SU-DHL-6 (cell line): ENCODE data around the gene CFAP74.

Experiments
- H2AFZ ChIP-seq: fragments of 200-600 bp; sonication (generic); 2 replicates; pipeline ENCODE4 v1.6.1; 2014; ENCODE audit warnings: low read depth, mild to moderate bottlenecking, moderate library complexity, mixed read lengths, antibody characterized with exemption, low read length; ENCODE audit not compliant: severe bottlenecking
- H3F3A ChIP-seq: fragments of 200-600 bp; shearing (Covaris generic); 2 replicates; pipeline ENCODE4 v1.6.0; 2016; ENCODE audit warnings: antibody characterized with exemption, mild to moderate bottlenecking; ENCODE audit not compliant: insufficient read depth
- H3K27ac ChIP-seq: fragments of 200-600 bp; sonication (generic); 2 replicates; pipeline ENCODE4 v1.5.1; 2016; ENCODE audit warnings: low read depth, mild to moderate bottlenecking, low read length, moderate library complexity, mixed read lengths
- H3K27me3 ChIP-seq: fragments of 200-600 bp; sonication (generic), shearing (Covaris generic); 2 replicates; pipeline ENCODE4 v1.6.0; 2014; ENCODE audit warnings: mild to moderate bottlenecking, low read length
- H3K36me3 ChIP-seq: fragments of 200-600 bp; sonication (generic); 2 replicates; pipeline ENCODE4 v1.6.1; 2014; ENCODE audit warnings: mild to moderate bottlenecking, low read length, mixed read lengths
- H3K4me2 ChIP-seq: fragments of 300-600, 200-600 bp; shearing (Covaris generic), sonication (generic); 2 replicates; pipeline ENCODE4 v1.6.0; 2014; ENCODE audit warnings: low read length, low read depth, mild to moderate bottlenecking; ENCODE audit not compliant: poor library complexity, severe bottlenecking
- H3K4me3 ChIP-seq: fragments of 200-600 bp; sonication (generic); 2 replicates; pipeline ENCODE4 v1.5.1; 2014; ENCODE audit warnings: antibody characterized with exemption, low read length, mild to moderate bottlenecking, mixed read lengths; ENCODE audit not compliant: insufficient read depth, poor library complexity, severe bottlenecking
- H3K79me2 ChIP-seq: fragments of 200-600 bp; sonication (generic); 2 replicates; pipeline ENCODE4 v1.6.1; 2014; ENCODE audit warnings: mild to moderate bottlenecking, low read length, moderate library complexity; ENCODE audit not compliant: insufficient read depth
- H3K9ac ChIP-seq: fragments of 200-600 bp; sonication (generic); 2 replicates; pipeline ENCODE4 v1.7.0; 2014; ENCODE audit warnings: mild to moderate bottlenecking, low read length
- H3K9me2 ChIP-seq: fragments of 200-600 bp; sonication (generic); replicated peaks from 2 replicates; pipeline ENCODE4 v1.6.1; 2014; ENCODE audit warnings: low read length; ENCODE audit not compliant: insufficient read depth
- H3K9me3 ChIP-seq: fragments of 200-600 bp; sonication (generic); 2 replicates; pipeline ENCODE4 v1.6.1; 2014; ENCODE audit warnings: low read length, mixed read lengths; ENCODE audit not compliant: insufficient read depth
- H4K20me1 ChIP-seq: fragments of 200-600 bp; sonication (generic); 2 replicates; pipeline ENCODE4 v1.6.1; 2014; ENCODE audit warnings: low read depth, mild to moderate bottlenecking, antibody characterized with exemption, low read length, moderate library complexity, mixed read lengths
- CTCF ChIP-seq: fragments of 200-600 bp; sonication (generic); IDR thresholded peaks from one replicate; pipeline ENCODE4 v1.5.1; 2017; ENCODE audit warnings: antibody characterized with exemption, mild to moderate bottlenecking, low read length, moderate library complexity; ENCODE audit not compliant: insufficient read depth, poor library complexity, severe bottlenecking
- EZH2phosphoT487 ChIP-seq: fragments of 200-600 bp; sonication (generic), shearing (Covaris generic); conservative IDR thresholded peaks from 2 replicates; pipeline ENCODE4 v1.6.1; 2018; ENCODE audit warnings: mild to moderate bottlenecking, antibody characterized with exemption, low read length, moderate library complexity, mixed read lengths

The CFAP74 gene

GRCh38 chr1:1976031-1976430 lies 27.6 kb downstream of the CFAP74 start:
- H3K27me3 ChIP-seq = no peaks in the 10 kb centered on the region
- H3K4me3 ChIP-seq = no peak overlapping the region
- H3K9ac ChIP-seq = no peak overlapping the region
- no peaks in the 10 kb centered on the region for H3F3A ChIP-seq
- no peaks in the 10 kb centered on the region for H3K36me3 ChIP-seq
- no peak overlapping the region for H3K27ac ChIP-seq
- no peaks in the 10 kb centered on the region for H3K9me3 ChIP-seq
- no peaks in the 10 kb centered on the region for H4K20me1 ChIP-seq
- no peak for TF ChIP-seq CTCF
- TF ChIP-seq EZH2phosphoT487 = no peak
- H3K79me2 ChIP-seq = no peaks in the 10 kb centered on the region
- H3K4me2 ChIP-seq = no peak overlapping the region
- H2AFZ ChIP-seq = no peak overlapping the region
- H3K9me2 ChIP-seq = no peaks in the 10 kb centered on the region

- H4K20me1 ChIP-seq = no peaks in the 10 kb centered on the region
- TF ChIP-seq EZH2phosphoT487 = no peak
- no peak for TF ChIP-seq CTCF
- H3K36me3 ChIP-seq = no peaks in the 10 kb centered on the region
- no peak overlapping the region for H3K27ac ChIP-seq
- no peaks in the 10 kb centered on the region for H3F3A ChIP-seq
- no peak overlapping the region for H3K4me2 ChIP-seq
- no peaks in the 10 kb centered on the region for H3K9me3 ChIP-seq
- no peaks in the 10 kb centered on the region for H3K9me2 ChIP-seq
- H2AFZ ChIP-seq = no peak overlapping the region
- no peaks in the 10 kb centered on the region for H3K79me2 ChIP-seq
- H3K27me3 ChIP-seq = no peaks in the 10 kb centered on the region
- H3K4me3 ChIP-seq = no peak overlapping the region
- H3K9ac ChIP-seq = no peak overlapping the region
Measured at GRCh38 chr1:1975535-1975934, 28.1 kb downstream of the CFAP74 start.

DNA sequence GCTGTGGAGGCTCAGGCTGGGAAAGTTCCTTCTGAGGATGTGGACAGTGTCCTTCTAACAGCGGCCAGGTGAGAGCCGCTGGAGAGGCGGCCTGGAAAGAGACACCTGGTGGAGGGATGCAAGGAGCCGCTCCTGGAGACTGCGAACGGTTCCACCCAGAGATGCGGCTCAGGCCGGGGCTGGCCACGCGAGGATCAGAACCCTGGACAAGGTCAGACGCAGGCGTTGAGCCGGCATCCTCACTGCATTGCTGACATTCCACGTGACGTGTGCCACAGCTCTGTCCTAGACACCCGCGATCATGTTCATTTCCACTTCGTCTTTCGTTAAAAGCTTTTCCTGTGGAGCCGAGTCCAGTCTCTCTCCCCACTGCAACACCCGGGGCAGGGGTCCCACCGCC lies 28.8 kb downstream of the CFAP74 start:
- TF ChIP-seq CTCF (no peak), EZH2phosphoT487 (no peak)
- H3K27me3 ChIP-seq = no peaks in the 10 kb centered on the region
- no peak overlapping the region for H3K9ac ChIP-seq
- H3K9me3 ChIP-seq = no peaks in the 10 kb centered on the region
- H2AFZ ChIP-seq = no peak overlapping the region
- no peak overlapping the region for H3K4me3 ChIP-seq
- no peaks in the 10 kb centered on the region for H3K79me2 ChIP-seq
- no peak overlapping the region for H3K27ac ChIP-seq
- H3K9me2 ChIP-seq = no peaks in the 10 kb centered on the region
- H3F3A ChIP-seq = no peaks in the 10 kb centered on the region
- no peak overlapping the region for H3K4me2 ChIP-seq
- H3K36me3 ChIP-seq = no peaks in the 10 kb centered on the region
- H4K20me1 ChIP-seq = no peaks in the 10 kb centered on the region
